H9 (cell line): ENCODE data around the gene MMS19. TPM values are rescaled to one million over a fixed set of nuclear protein-coding genes. Genes with fewer than 3 reads are reported as not detected.
A peak's percentile ranks its signal among the peaks of the same experiment; 100 is the strongest.

Experiments
- DNase-seq: peaks from one replicate; pipeline ENCODE4 v3.0.0-alpha.2; 2017
- H2AFZ ChIP-seq: one replicate; pipeline ENCODE4 v1.6.1; 2013; ENCODE audit warnings: mild to moderate bottlenecking, low read length, control low read depth, moderate library complexity
- H2AK5ac ChIP-seq: 2 replicates; pipeline ENCODE4 v1.6.1; 2013; ENCODE audit warnings: low read length, control low read depth, mixed read lengths; ENCODE audit not compliant: insufficient read length
- H2BK120ac ChIP-seq: one replicate; pipeline ENCODE4 v1.6.1; 2013; ENCODE audit warnings: low read depth, mild to moderate bottlenecking, low read length, control low read depth, inconsistent platforms; ENCODE audit not compliant: poor library complexity, severe bottlenecking
- H2BK12ac ChIP-seq: 2 replicates; pipeline ENCODE4 v1.6.1; 2013; ENCODE audit warnings: low read length, control low read depth, mixed read lengths, low read depth; ENCODE audit not compliant: insufficient read length
- H2BK15ac ChIP-seq: 2 replicates; pipeline ENCODE4 v1.6.1; 2013; ENCODE audit warnings: low read depth, low read length, control low read depth
- H2BK20ac ChIP-seq: one replicate; pipeline ENCODE4 v1.6.1; 2013; ENCODE audit warnings: low read depth, mild to moderate bottlenecking, low read length, control low read depth, inconsistent platforms; ENCODE audit not compliant: poor library complexity, severe bottlenecking
- H2BK5ac ChIP-seq: 2 replicates; pipeline ENCODE4 v1.6.1; 2013; ENCODE audit warnings: low read length, control low read depth, mixed read lengths; ENCODE audit not compliant: insufficient read length
- H3K14ac ChIP-seq: 2 replicates; pipeline ENCODE4 v1.6.1; 2013; ENCODE audit warnings: low read length, control low read depth; ENCODE audit not compliant: insufficient read depth
- H3K18ac ChIP-seq: 2 replicates; pipeline ENCODE4 v1.6.1; 2013; ENCODE audit warnings: low read depth, mild to moderate bottlenecking, mixed read lengths, low read length, control low read depth; ENCODE audit not compliant: insufficient read length
- H3K23ac ChIP-seq: 2 replicates; pipeline ENCODE4 v1.6.1; 2013; ENCODE audit warnings: low read length, control low read depth, mixed read lengths, low read depth; ENCODE audit not compliant: insufficient read length
- H3K23me2 ChIP-seq: 2 replicates; pipeline ENCODE4 v1.6.1; 2013; ENCODE audit warnings: low read depth, mild to moderate bottlenecking, mixed read lengths, low read length, control low read depth; ENCODE audit not compliant: insufficient read length, poor library complexity, severe bottlenecking
- H3K27ac ChIP-seq: 2 replicates; pipeline ENCODE4 v1.5.1; 2013; ENCODE audit warnings: low read length, control low read depth, mixed read lengths, low read depth; ENCODE audit not compliant: insufficient read length
- H3K27me3 ChIP-seq: 2 replicates; pipeline ENCODE4 v1.6.1; 2013; ENCODE audit warnings: low read length, control low read depth, inconsistent platforms; ENCODE audit not compliant: insufficient read depth
- H3K4ac ChIP-seq: 2 replicates; pipeline ENCODE4 v1.6.1; 2013; ENCODE audit warnings: low read depth, mild to moderate bottlenecking, control low read depth, inconsistent platforms, low read length, moderate library complexity
- H3K4me1 ChIP-seq: 2 replicates; pipeline ENCODE4 v1.6.1; 2013; ENCODE audit warnings: low read length, control low read depth, inconsistent platforms; ENCODE audit not compliant: insufficient read depth
- H3K4me2 ChIP-seq: 2 replicates; pipeline ENCODE4 v1.6.1; 2013; ENCODE audit warnings: low read length, control low read depth, mixed read lengths; ENCODE audit not compliant: insufficient read length, insufficient read depth
- H3K56ac ChIP-seq: 2 replicates; pipeline ENCODE4 v1.6.1; 2013; ENCODE audit warnings: low read depth, mild to moderate bottlenecking, mixed read lengths, low read length, control low read depth; ENCODE audit not compliant: insufficient read length
- H3K79me1 ChIP-seq: 2 replicates; pipeline ENCODE4 v1.6.1; 2013; ENCODE audit warnings: low read depth, mild to moderate bottlenecking, moderate library complexity, low read length, control low read depth, inconsistent platforms; ENCODE audit not compliant: insufficient read depth, poor library complexity, severe bottlenecking
- H3K79me2 ChIP-seq: 2 replicates; pipeline ENCODE4 v1.6.1; 2013; ENCODE audit warnings: low read length, control low read depth, inconsistent platforms; ENCODE audit not compliant: insufficient read depth
- H3K9ac ChIP-seq: 2 replicates; pipeline ENCODE4 v1.6.1; 2013; ENCODE audit warnings: low read length, control low read depth, mixed read lengths; ENCODE audit not compliant: insufficient read length; ENCODE audit errors: extremely low read depth
- H3K9me3 ChIP-seq: one replicate; pipeline ENCODE4 v1.6.1; 2013; ENCODE audit warnings: low read depth, low read length, inconsistent platforms; ENCODE audit not compliant: control insufficient read depth
- H3T11ph ChIP-seq: one replicate; pipeline ENCODE4 v1.6.1; 2013; ENCODE audit warnings: mild to moderate bottlenecking, low read length, control low read depth, inconsistent platforms
- H4K20me1 ChIP-seq: one replicate; pipeline ENCODE4 v1.6.1; 2013; ENCODE audit not compliant: control insufficient read depth, insufficient read length, insufficient read depth
- H4K5ac ChIP-seq: 2 replicates; pipeline ENCODE4 v1.6.1; 2013; ENCODE audit warnings: low read depth, mild to moderate bottlenecking, mixed read lengths, low read length, control low read depth; ENCODE audit not compliant: insufficient read length
- H4K8ac ChIP-seq: replicated peaks from 2 replicates; pipeline ENCODE4 v1.6.1; 2013; ENCODE audit warnings: low read length, control low read depth, mixed read lengths, low read depth; ENCODE audit not compliant: insufficient read length
- H4K91ac ChIP-seq: 2 replicates; pipeline ENCODE4 v1.6.1; 2013; ENCODE audit warnings: low read depth, mild to moderate bottlenecking, moderate library complexity, mixed read lengths, low read length, control low read depth; ENCODE audit not compliant: insufficient read length
- H3K27ac Mint-ChIP-seq, 3 experiments: 2 replicates in 2 of 3; 3 replicates in 1 of 3; pipeline ENCODE4 v1.8.0; 2020 to 2021; ENCODE audit warnings: mixed read lengths in 3 of 3, mild to moderate bottlenecking in 1 of 3, moderate library complexity in 1 of 3
- H3K27me3 Mint-ChIP-seq: 2 replicates; pipeline ENCODE4 v1.8.0; 2021; ENCODE audit warnings: low read depth, mild to moderate bottlenecking, moderate library complexity, mixed read lengths
- H3K36me3 Mint-ChIP-seq, 3 experiments: 2 replicates in 2 of 3; 3 replicates in 1 of 3; pipeline ENCODE4 v1.8.0; 2020 to 2021; ENCODE audit warnings: low read depth in 3 of 3, mixed read lengths in 3 of 3; ENCODE audit not compliant: insufficient read depth in 1 of 3
- H3K4me1 Mint-ChIP-seq, 2 experiments: 2 replicates each; pipeline ENCODE4 v1.8.0; 2020; ENCODE audit warnings: mixed read lengths in 2 of 2
- H3K4me3 Mint-ChIP-seq, 2 experiments: 2 replicates in 1 of 2; 3 replicates in 1 of 2; pipeline ENCODE4 v1.8.0; 2020 to 2021; ENCODE audit warnings: mild to moderate bottlenecking in 2 of 2, mixed read lengths in 2 of 2, moderate library complexity in 1 of 2
- H3K9me3 Mint-ChIP-seq, 2 experiments: 2 replicates in 1 of 2; 3 replicates in 1 of 2; pipeline ENCODE4 v1.8.0; 2020; ENCODE audit warnings: mild to moderate bottlenecking in 2 of 2, mixed read lengths in 2 of 2, moderate library complexity in 1 of 2
- CTCF ChIP-seq: fragments of 200-600 bp; sonication (generic); conservative IDR thresholded peaks from 3 replicates; pipeline ENCODE4 v1.8.0; 2021; ENCODE audit warnings: antibody characterized with exemption, mild to moderate bottlenecking
- WGBS: extraction: QIAGEN DNeasy Blood & Tissue Kit; methylation state at CpG from one replicate; pipeline ENCODE4 v1.1.7; 2013; ENCODE audit warnings: missing lambda C conversion rate, low lambda C conversion rate, mixed read lengths; ENCODE audit not compliant: insufficient read length; ENCODE audit errors: extremely low coverage; 5-methylcytosine and 5-hydroxymethylcytosine counted together
- total RNA-seq: library from RNA; stranded (reverse); gene quantifications from 2 replicates; pipeline ENCODE4 v1.2.1, GENCODE V29; 2021

Gene MMS19
- total RNA-seq, 1 experiment from 2014 or later: 102 TPM

- peak within 1 kb of the TSS; percentile 97 for H3K4me2 ChIP-seq
- H2BK5ac ChIP-seq: no peak within 1 kb of the TSS
- H3T11ph ChIP-seq: no peak within 1 kb of the TSS
- no peaks in the 10 kb centered on the region for H4K20me1 ChIP-seq
- H3K9me3 Mint-ChIP-seq: no peaks in the 10 kb centered on the region
- H3K4ac ChIP-seq: no peak within 1 kb of the TSS
- H3K9ac ChIP-seq: peak within 1 kb of the TSS; percentile 67
- no peak within 1 kb of the TSS for H2BK120ac ChIP-seq
- H3K23me2 ChIP-seq: peaks cover 14% of the 10 kb centered on the region
- H3K18ac ChIP-seq: peak within 1 kb of the TSS; percentile 73
- peak within 1 kb of the TSS; percentile 94 to 99 (median 97) for H3K27ac Mint-ChIP-seq
- peak; percentile 47 for DNase-seq
- H3K27me3 Mint-ChIP-seq: peaks cover 23% of the 10 kb centered on the region
- peaks cover 3% of the 10 kb centered on the region; the same call in 1 of the 2 replicates for H3K4me1 ChIP-seq
- no peaks in the 10 kb centered on the region for H3K79me1 ChIP-seq
- peak within 1 kb of the TSS; percentile 89 for H3K4me3 Mint-ChIP-seq
- no peak within 1 kb of the TSS for H4K8ac ChIP-seq
- no peak within 1 kb of the TSS for H4K5ac ChIP-seq
- peak within 1 kb of the TSS; percentile 3 for H3K27ac ChIP-seq
- H4K91ac ChIP-seq: no peak within 1 kb of the TSS
- H2BK12ac ChIP-seq: no peak within 1 kb of the TSS
- peaks cover 40 to 48% of the 10 kb centered on the region in 2 experiments for H3K4me1 Mint-ChIP-seq
- H2BK20ac ChIP-seq: no peak within 1 kb of the TSS
- H3K79me2 ChIP-seq: peaks cover 15% of the 10 kb centered on the region; the same call in 1 of the 2 replicates
- peak within 1 kb of the TSS; percentile 82 for H3K14ac ChIP-seq
- no peak within 1 kb of the TSS for H2AK5ac ChIP-seq
- H3K27me3 ChIP-seq: peaks cover 9% of the 10 kb centered on the region; the same call in 1 of the 2 replicates
- no CpG with 5 or more reads among the region's 66 CpGs for WGBS
- H3K23ac ChIP-seq: no peak within 1 kb of the TSS
- no peak within 1 kb of the TSS for H3K56ac ChIP-seq
- no peaks in the 10 kb centered on the region for H3K9me3 ChIP-seq
- H3K36me3 Mint-ChIP-seq: peaks cover 0 to 2% (median under 1%) of the 10 kb centered on the region in 3 experiments; a peak in 5 of 7 replicates
- TF ChIP-seq CTCF: no peak
- no peak within 1 kb of the TSS for H2BK15ac ChIP-seq
- no peak within 1 kb of the TSS for H2AFZ ChIP-seq
Observed at GRCh38 chr10:97498841-97499560, 779 bp upstream of the MMS19 start, which contains the start of gene UBTD1. UBTD1 (plus strand) TSS chr10:97498924; CDS start chr10:97499204, 280 bp downstream.
